Measurements from ENCODE around the gene A4GALT.

Gene A4GALT

GRCh38 chr22:42700901-42701300, 19.8 kb downstream of the A4GALT start:
- no peak for DNase-seq

GRCh38 chr22:42700355-42700754, 20.3 kb downstream of the A4GALT start:
- no peak for DNase-seq

GRCh38 chr22:42699976-42700352, 20.7 kb downstream of the A4GALT start:
- no peak for DNase-seq

GRCh38 chr22:42699281-42699975, 21.2 kb downstream of the A4GALT start:
- DNase-seq, result no peak

- DNase-seq, result no peak
These were observed 23.1 kb downstream of the A4GALT start for GRCh38 chr22:42697542-42698013.

GRCh38 chr22:42696331-42696967, 24.2 kb downstream of the A4GALT start:
- no peak for DNase-seq

GRCh38 chr22:42695294-42695693, 25.4 kb downstream of the A4GALT start:
- no peak for DNase-seq

- DNase-seq, result no peak
These were observed 26.6 kb downstream of the A4GALT start for GRCh38 chr22:42693763-42694683.

GRCh38 chr22:42693055-42693762, 27.5 kb downstream of the A4GALT start:
- DNase-seq, result no peak

GRCh38 chr22:42692239-42693054, 28.2 kb downstream of the A4GALT start:
- no peak for DNase-seq

GRCh38 chr22:42691440-42691839, 29.2 kb downstream of the A4GALT start:
- DNase-seq, result no peak

- no peak for DNase-seq
These were observed 32.1 kb downstream of the A4GALT start for GRCh38 chr22:42688241-42689211.

GRCh38 chr22:42686756-42687491, 33.7 kb downstream of the A4GALT start:
- DNase-seq, result no peak

GRCh38 chr22:42685941-42686653, 34.6 kb downstream of the A4GALT start:
- DNase-seq, result no peak

- DNase-seq, result no peak
These were observed 36.0 kb downstream of the A4GALT start for GRCh38 chr22:42684462-42685195.

- DNase-seq, result no peak
These were observed 36.9 kb downstream of the A4GALT start for GRCh38 chr22:42683578-42684283.

GRCh38 chr22:42682113-42682851, 38.4 kb downstream of the A4GALT start:
- DNase-seq, result no peak

Measured in activated T-cell treated with anti-CD3 and anti-CD28 coated beads, Interleukin-2, amount 50 U/mL, for 48 hours (primary cell).